ENCODE results near the gene TMEM229A.

GRCh38 chr7:124020060-124020459 lies 12.8 kb downstream of the TMEM229A start:
- TF ChIP-seq POLR2AphosphoS5 (IDR thresholded peaks at IDR 0.05; ENCODE audit: low read depth, low read length): no peak
- no peak for TF ChIP-seq POLR2A (IDR thresholded peaks at IDR 0.05; ENCODE audit: low read depth, low read length)
- no peak for TF ChIP-seq TAF1 (IDR thresholded peaks at IDR 0.05; ENCODE audit: low read depth, low read length)
